ENCODE results near the gene NUTM1.
"Not testable (repeated sequence)": the region's sequence is repeated elsewhere in the genome, so short reads cannot be mapped to it uniquely, and the experiment has no call there.

NUTM1 gene

DNA sequence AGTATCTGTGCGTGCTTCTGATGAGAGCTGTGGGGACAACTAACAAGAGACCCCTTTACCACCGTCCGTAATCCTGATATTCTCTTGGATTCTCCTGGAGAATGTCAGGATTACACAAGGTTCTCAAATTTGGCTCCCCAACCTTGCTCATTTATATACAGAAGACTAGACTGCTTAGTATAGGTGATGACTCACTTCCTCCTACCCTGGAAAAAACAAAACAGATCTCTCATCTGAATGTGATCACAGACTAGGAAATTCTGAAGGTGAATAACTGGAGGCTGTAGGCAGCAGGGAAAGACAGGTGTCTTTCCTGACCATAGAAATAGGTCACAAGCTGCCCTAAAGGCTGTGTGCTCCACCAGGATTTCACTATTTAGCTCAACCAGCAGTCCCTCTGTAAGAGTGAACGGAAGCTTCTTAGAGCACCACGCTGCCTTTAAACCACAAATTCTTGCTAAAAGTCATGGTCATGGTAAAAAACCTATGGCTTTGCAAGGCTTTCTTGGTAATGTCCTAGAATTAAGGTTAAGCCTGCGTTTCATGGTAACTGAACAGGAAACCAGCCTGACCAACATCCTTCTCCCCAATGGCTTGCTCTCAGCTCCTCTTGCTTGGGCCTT lies 54.6 kb downstream of the NUTM1 start:
- DNase-seq (ENCODE audit: low read depth in 1 of 2, low spot score in 1 of 2); in situ Hi-C loops (cut with HindIII; ENCODE audit: low pct_unique_long_range_greater_than_20kb, low sequenced_read_pairs): not testable (repeated sequence)

GRCh38 chr15:34403160-34403598 lies 60.1 kb downstream of the NUTM1 start:
- in situ Hi-C loops (cut with HindIII; ENCODE audit: low pct_unique_long_range_greater_than_20kb, low sequenced_read_pairs); DNase-seq (ENCODE audit: low read depth in 1 of 2, low spot score in 1 of 2): not testable (repeated sequence)

DNA sequence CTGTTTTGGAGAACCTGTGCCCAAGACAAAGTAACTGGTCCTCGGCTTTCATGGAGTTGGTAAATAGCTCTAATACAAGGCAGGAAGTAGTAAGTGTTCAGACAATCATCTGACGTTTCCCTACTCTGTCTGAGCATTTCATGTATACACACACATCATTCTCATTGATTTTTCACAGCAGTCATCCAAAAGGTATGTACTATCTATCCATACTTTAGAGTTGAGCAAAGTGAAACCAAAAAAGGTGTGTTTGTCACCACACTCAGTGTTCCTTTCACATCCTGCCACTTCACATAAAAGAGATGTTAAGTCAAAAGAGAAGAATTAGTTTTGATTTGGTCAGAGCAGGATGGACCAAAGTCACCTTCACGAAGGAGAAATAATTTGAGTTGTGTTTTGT lies 60.8 kb downstream of the NUTM1 start:
- DNase-seq (ENCODE audit: low read depth in 1 of 2, low spot score in 1 of 2); in situ Hi-C loops (cut with HindIII; ENCODE audit: low pct_unique_long_range_greater_than_20kb, low sequenced_read_pairs): not testable (repeated sequence)
